GM12873 (cell line): ENCODE data around the gene KCNJ6.

ENCODE experiments used
- TF ChIP-seq, protein P1 (sequence below): IDR thresholded peaks from 2 replicates; pipeline ENCODE4 v1.5.1; 2012; ENCODE audit warnings: low read depth, mild to moderate bottlenecking, moderate library complexity, low read length, control low read depth; ENCODE audit not compliant: insufficient read depth; ENCODE audit errors: missing control alignments

Gene KCNJ6

GRCh38 chr21:37699024-37699775, 217.1 kb downstream of the KCNJ6 start:
- TF ChIP-seq, protein P1, sequence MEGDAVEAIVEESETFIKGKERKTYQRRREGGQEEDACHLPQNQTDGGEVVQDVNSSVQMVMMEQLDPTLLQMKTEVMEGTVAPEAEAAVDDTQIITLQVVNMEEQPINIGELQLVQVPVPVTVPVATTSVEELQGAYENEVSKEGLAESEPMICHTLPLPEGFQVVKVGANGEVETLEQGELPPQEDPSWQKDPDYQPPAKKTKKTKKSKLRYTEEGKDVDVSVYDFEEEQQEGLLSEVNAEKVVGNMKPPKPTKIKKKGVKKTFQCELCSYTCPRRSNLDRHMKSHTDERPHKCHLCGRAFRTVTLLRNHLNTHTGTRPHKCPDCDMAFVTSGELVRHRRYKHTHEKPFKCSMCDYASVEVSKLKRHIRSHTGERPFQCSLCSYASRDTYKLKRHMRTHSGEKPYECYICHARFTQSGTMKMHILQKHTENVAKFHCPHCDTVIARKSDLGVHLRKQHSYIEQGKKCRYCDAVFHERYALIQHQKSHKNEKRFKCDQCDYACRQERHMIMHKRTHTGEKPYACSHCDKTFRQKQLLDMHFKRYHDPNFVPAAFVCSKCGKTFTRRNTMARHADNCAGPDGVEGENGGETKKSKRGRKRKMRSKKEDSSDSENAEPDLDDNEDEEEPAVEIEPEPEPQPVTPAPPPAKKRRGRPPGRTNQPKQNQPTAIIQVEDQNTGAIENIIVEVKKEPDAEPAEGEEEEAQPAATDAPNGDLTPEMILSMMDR: no peak

- TF ChIP-seq, protein P1: no peak
Observed at GRCh38 chr21:37696936-37697335, 219.3 kb downstream of the KCNJ6 start.

- TF ChIP-seq, protein P1: no peak
Observed at GRCh38 chr21:37695111-37695510, 221.1 kb downstream of the KCNJ6 start.

GRCh38 chr21:37688952-37689659, 227.2 kb downstream of the KCNJ6 start:
- TF ChIP-seq, protein P1: no peak

- TF ChIP-seq, protein P1: no peak
Observed at GRCh38 chr21:37686991-37687810, 229.1 kb downstream of the KCNJ6 start.

GRCh38 chr21:37684547-37684946, 231.7 kb downstream of the KCNJ6 start:
- TF ChIP-seq, protein P1: no peak

GRCh38 chr21:37684115-37684493, 232.2 kb downstream of the KCNJ6 start:
- TF ChIP-seq, protein P1: no peak
